K562 (cell line): ENCODE measurements around the gene CD19. TPM values are rescaled to one million over a fixed set of nuclear protein-coding genes. Genes with fewer than 3 reads are reported as not detected.

Experiments
- BDP1 ChIP-seq: IDR thresholded peaks from 3 replicates; pipeline ENCODE4 v1.6.1; 2011; ENCODE audit not compliant: insufficient read length, insufficient read depth
- DDX20 ChIP-seq: fragments of 450-650 bp; IDR thresholded peaks from 2 replicates; pipeline ENCODE4 v1.6.1; 2016; ENCODE audit warnings: missing genetic modification characterization, low read depth, mild to moderate bottlenecking, missing compliant biosample characterization, moderate library complexity
- ESRRA ChIP-seq: fragments of 450-650 bp; IDR thresholded peaks from 2 replicates; pipeline ENCODE4 v1.6.1; 2014; ENCODE audit warnings: low read depth, mild to moderate bottlenecking, moderate library complexity, borderline replicate concordance
- HNRNPK ChIP-seq: fragments of 200-400 bp; formaldehyde crosslinking; IDR thresholded peaks from one replicate; pipeline ENCODE4 v1.6.1; 2018; ENCODE audit warnings: mild to moderate bottlenecking, low read depth, low read length; ENCODE audit not compliant: poor library complexity, severe bottlenecking
- KDM4B ChIP-seq, 2 experiments: fragments of 450-650 bp in 1 of 2; sonication (generic) in 1 of 2; IDR thresholded peaks; 2 replicates each; pipeline ENCODE4 v1.6.1; 2016 to 2017; ENCODE audit warnings: borderline replicate concordance in 2 of 2, antibody characterized with exemption in 1 of 2, low read depth in 1 of 2, mild to moderate bottlenecking in 1 of 2
- NRF1 ChIP-seq, 2 experiments: fragments of 450-650 bp; IDR thresholded peaks in 1 of 2; conservative IDR thresholded peaks in 1 of 2; 2 replicates each; pipeline ENCODE4 v1.6.1; 2014; ENCODE audit warnings: mild to moderate bottlenecking in 2 of 2
- NUFIP1 ChIP-seq: fragments of 450-650 bp; IDR thresholded peaks from 2 replicates; pipeline ENCODE4 v1.6.1; 2018; ENCODE audit not compliant: partially characterized antibody
- PATZ1 ChIP-seq: fragments of 250-450 bp; sonication (Bioruptor Pico); IDR thresholded peaks from 2 replicates; pipeline ENCODE4 v1.5.0; 2020; ENCODE audit warnings: mild to moderate bottlenecking, borderline replicate concordance
- PKNOX1 ChIP-seq: fragments of 450-650 bp; IDR thresholded peaks from 2 replicates; pipeline ENCODE4 v1.6.1; 2016
- RCOR1 ChIP-seq, 2 experiments: IDR thresholded peaks; 2 replicates each; pipeline ENCODE4 v1.6.1; 2012; ENCODE audit warnings: low read depth in 2 of 2, low read length in 2 of 2, borderline replicate concordance in 1 of 2, improper control_type of control experiment in 1 of 2
- SMARCC2 ChIP-seq: fragments of 450-650 bp; IDR thresholded peaks from 2 replicates; pipeline ENCODE4 v1.6.1; 2017; ENCODE audit warnings: antibody characterized with exemption, moderate library complexity, mild to moderate bottlenecking, low read depth
- SNRNP70 ChIP-seq: fragments of 200-400 bp; formaldehyde crosslinking; optimal IDR thresholded peaks from 2 replicates; pipeline ENCODE3; 2017; ENCODE audit warnings: low read depth, low read length
- UBTF ChIP-seq, 2 experiments: IDR thresholded peaks; 2 replicates each; pipeline ENCODE4 v1.6.1; 2012; ENCODE audit warnings: improper control_type of control experiment in 2 of 2, low read depth in 2 of 2, low read length in 2 of 2, borderline replicate concordance in 1 of 2
- ZNF444 ChIP-seq: fragments of 250-450 bp; sonication (Bioruptor Pico); IDR thresholded peaks from 2 replicates; pipeline ENCODE4 v1.4.0; 2020; ENCODE audit warnings: mild to moderate bottlenecking, moderate library complexity
- ZNF445 ChIP-seq: fragments of 250-450 bp; sonication (Bioruptor Pico); IDR thresholded peaks from 2 replicates; pipeline ENCODE4 v1.4.0; 2020; ENCODE audit warnings: low read depth, mild to moderate bottlenecking, moderate library complexity
- ZSCAN32 ChIP-seq: fragments of 450-650 bp; formaldehyde crosslinking; IDR thresholded peaks from 2 replicates; pipeline ENCODE4 v1.4.0; 2020; ENCODE audit warnings: mild to moderate bottlenecking, moderate library complexity
- polyA plus RNA-seq, 8 experiments: library from polyadenylated mRNA; depleted of rRNA in 4 of 8; stranded (reverse) in 5 of 8; unstranded in 3 of 8; fragments of >200 nt; fragmentation: Nextera tagmentation in 2 of 8; fragmentation: Illumina TruSeq in 1 of 8; extraction: Ambion mirVana in 2 of 8; extraction: Trizol in 1 of 8; gene quantifications; 2 replicates each; pipeline versions ENCODE4 v1.2.1 to v1.2.3, GENCODE V29; 2011 to 2014; ENCODE audit warnings: inconsistent platforms in 1 of 8, missing spikeins in 1 of 8
- total RNA-seq, 7 experiments: library from RNA; depleted of rRNA in 6 of 7; stranded (reverse); fragments of >200 nt in 6 of 7; fragmentation: Illumina TruSeq in 2 of 7; extraction: Trizol in 2 of 7; gene quantifications; 2 replicates each; pipeline versions ENCODE4 v1.2.1 to v1.2.3, GENCODE V29; 2011 to 2021; ENCODE audit warnings: low replicate concordance in 1 of 7
- TF ChIP-seq, protein P1 (sequence below): sonication (generic); formaldehyde crosslinking; IDR thresholded peaks from 2 replicates; pipeline ENCODE4 v1.8.0; 2022; ENCODE audit warnings: missing genetic modification reagents, mild to moderate bottlenecking, moderate library complexity, borderline replicate concordance
- TF ChIP-seq, protein P2 (sequence below): fragments of 450-650 bp; IDR thresholded peaks from 2 replicates; pipeline ENCODE4 v1.6.1; 2016; ENCODE audit warnings: mild to moderate bottlenecking

Gene CD19
- total and polyA plus RNA-seq, 9 of the 15 experiments (the other 6 are each of a cell fraction or from before 2014, with no cell fraction given), result 0.27 to 3.7 (median 2.0) TPM; not detected in 1

DNA sequence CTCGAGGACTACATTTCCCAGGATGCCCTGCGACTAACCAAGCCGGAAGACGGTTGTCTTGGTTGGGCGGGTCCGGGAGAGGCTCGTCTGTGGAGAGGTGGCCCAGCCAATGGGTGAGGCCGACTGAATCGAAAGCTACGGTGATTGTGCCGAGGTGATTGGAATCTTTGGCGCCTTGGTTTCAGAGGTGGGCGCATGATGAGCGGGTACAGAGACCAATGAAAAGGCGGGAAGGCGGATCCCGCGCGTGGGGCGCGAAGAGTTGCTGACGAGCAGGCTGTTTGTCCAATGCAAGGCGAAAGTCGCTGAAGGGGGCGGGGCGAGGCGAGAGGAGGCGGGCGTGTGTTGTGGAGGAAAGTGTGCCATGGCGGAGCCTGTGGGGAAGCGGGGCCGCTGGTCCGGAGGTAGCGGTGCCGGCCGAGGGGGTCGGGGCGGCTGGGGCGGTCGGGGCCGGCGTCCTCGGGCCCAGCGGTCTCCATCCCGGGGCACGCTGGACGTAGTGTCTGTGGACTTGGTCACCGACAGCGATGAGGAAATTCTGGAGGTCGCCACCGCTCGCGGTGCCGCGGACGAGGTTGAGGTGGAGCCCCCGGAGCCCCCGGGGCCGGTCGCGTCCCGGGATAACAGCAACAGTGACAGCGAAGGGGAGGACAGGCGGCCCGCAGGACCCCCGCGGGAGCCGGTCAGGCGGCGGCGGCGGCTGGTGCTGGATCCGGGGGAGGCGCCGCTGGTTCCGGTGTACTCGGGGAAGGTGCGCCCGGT is 19.1 kb downstream of the CD19 start, which contains the start of gene NFATC2IP (continued):
- TF ChIP-seq PKNOX1 (peak; percentile 100), ZSCAN32 (CRISPR knock-in tag) (no peak), RCOR1 (IDR thresholded peaks at IDR 0.05; ENCODE audit: borderline replicate concordance in 1 of 2, low read depth in 2 of 2, low read length in 2 of 2) (no peak), SMARCC2 (no peak), ZNF445 (CRISPR knock-in tag) (no peak), KDM4B (IDR thresholded peaks at IDR 0.05; ENCODE audit: borderline replicate concordance in 2 of 2, low read depth in 1 of 2) (peak in 1 of 2 experiments; percentile 45; a peak in 1 of 4 replicates), NUFIP1 (no peak), ZNF444 (CRISPR knock-in tag) (no peak), SNRNP70 (no peak), NRF1 (conservative IDR thresholded peaks at IDR 0.05 in 1 of 2, IDR thresholded peaks at IDR 0.05 in 1 of 2) (peak; percentile 64 to 76), UBTF (IDR thresholded peaks at IDR 0.05; ENCODE audit: borderline replicate concordance in 1 of 2, low read depth in 2 of 2, low read length in 2 of 2) (peak; percentile 90 to 95; a peak in 2 of 4 replicates), ESRRA (no peak), DDX20 (tag) (no peak), HNRNPK (no peak), PATZ1 (no peak), BDP1 (no peak)
- TF ChIP-seq, protein P1, sequence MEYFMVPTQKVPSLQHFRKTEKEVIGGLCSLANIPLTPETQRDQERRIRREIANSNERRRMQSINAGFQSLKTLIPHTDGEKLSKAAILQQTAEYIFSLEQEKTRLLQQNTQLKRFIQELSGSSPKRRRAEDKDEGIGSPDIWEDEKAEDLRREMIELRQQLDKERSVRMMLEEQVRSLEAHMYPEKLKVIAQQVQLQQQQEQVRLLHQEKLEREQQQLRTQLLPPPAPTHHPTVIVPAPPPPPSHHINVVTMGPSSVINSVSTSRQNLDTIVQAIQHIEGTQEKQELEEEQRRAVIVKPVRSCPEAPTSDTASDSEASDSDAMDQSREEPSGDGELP (CRISPR knock-in tag), result peak; percentile 62
- TF ChIP-seq, protein P2, sequence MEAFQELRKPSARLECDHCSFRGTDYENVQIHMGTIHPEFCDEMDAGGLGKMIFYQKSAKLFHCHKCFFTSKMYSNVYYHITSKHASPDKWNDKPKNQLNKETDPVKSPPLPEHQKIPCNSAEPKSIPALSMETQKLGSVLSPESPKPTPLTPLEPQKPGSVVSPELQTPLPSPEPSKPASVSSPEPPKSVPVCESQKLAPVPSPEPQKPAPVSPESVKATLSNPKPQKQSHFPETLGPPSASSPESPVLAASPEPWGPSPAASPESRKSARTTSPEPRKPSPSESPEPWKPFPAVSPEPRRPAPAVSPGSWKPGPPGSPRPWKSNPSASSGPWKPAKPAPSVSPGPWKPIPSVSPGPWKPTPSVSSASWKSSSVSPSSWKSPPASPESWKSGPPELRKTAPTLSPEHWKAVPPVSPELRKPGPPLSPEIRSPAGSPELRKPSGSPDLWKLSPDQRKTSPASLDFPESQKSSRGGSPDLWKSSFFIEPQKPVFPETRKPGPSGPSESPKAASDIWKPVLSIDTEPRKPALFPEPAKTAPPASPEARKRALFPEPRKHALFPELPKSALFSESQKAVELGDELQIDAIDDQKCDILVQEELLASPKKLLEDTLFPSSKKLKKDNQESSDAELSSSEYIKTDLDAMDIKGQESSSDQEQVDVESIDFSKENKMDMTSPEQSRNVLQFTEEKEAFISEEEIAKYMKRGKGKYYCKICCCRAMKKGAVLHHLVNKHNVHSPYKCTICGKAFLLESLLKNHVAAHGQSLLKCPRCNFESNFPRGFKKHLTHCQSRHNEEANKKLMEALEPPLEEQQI, result no peak
